Measurements from ENCODE around the gene AHCYL2.
"Not testable (repeated sequence)": the region's sequence is repeated elsewhere in the genome, so short reads cannot be mapped to it uniquely, and the experiment has no call there.

Gene AHCYL2

GRCh38 chr7:129434675-129435318, 210.0 kb downstream of the AHCYL2 start:
- Mint-ChIP-seq H3K27ac (peak overlapping the region in 1 of 2 donors; percentile 26), H3K4me1 (ENCODE audit: low read depth in 2 of 2) (peaks cover 16% of the 10 kb centered on the region in 2 donors), H3K36me3 (ENCODE audit: insufficient read depth) (peaks cover 6% of the 10 kb centered on the region), H3K4me3 (peak overlapping the region; percentile 94 to 96), H3K27me3 (peaks cover 19 to 37% of the 10 kb centered on the region in 2 donors), H3K9me3 (no peaks in the 10 kb centered on the region)
- no peak for DNase-seq
- no peak for ATAC-seq (replicated peaks)

- no peak overlapping the region for H3K27ac Mint-ChIP-seq
- no peak for ATAC-seq (replicated peaks)
Measured at GRCh38 chr7:129435414-129435829, 210.6 kb downstream of the AHCYL2 start.

GRCh38 chr7:129436335-129436923, 211.6 kb downstream of the AHCYL2 start:
- no peaks in the 10 kb centered on the region for H3K9me3 Mint-ChIP-seq
- H3K4me3 Mint-ChIP-seq, result no peak overlapping the region
- ATAC-seq (replicated peaks) (no peak), DNase-seq (no peak)
- H3K27ac Mint-ChIP-seq, result no peak overlapping the region
- H3K27me3 Mint-ChIP-seq, result peaks cover 19 to 37% of the 10 kb centered on the region in 2 donors
- H3K36me3 Mint-ChIP-seq (ENCODE audit: insufficient read depth), result peaks cover 6% of the 10 kb centered on the region
- peaks cover 16% of the 10 kb centered on the region in 2 donors for H3K4me1 Mint-ChIP-seq (ENCODE audit: low read depth in 2 of 2)

More at GRCh38 chr7:129435414-129435829, 210.6 kb downstream of the AHCYL2 start:
- peak overlapping the region; percentile 94 to 96 for H3K4me3 Mint-ChIP-seq
- no peak for DNase-seq
- peaks cover 16% of the 10 kb centered on the region in 2 donors for H3K4me1 Mint-ChIP-seq (ENCODE audit: low read depth in 2 of 2)
- peaks cover 19 to 37% of the 10 kb centered on the region in 2 donors for H3K27me3 Mint-ChIP-seq
- peaks cover 6% of the 10 kb centered on the region for H3K36me3 Mint-ChIP-seq (ENCODE audit: insufficient read depth)
- no peaks in the 10 kb centered on the region for H3K9me3 Mint-ChIP-seq

- H3K9me3 Mint-ChIP-seq, result no peaks in the 10 kb centered on the region
- peaks cover 19 to 37% of the 10 kb centered on the region in 2 donors for H3K27me3 Mint-ChIP-seq
- peaks cover 6% of the 10 kb centered on the region for H3K36me3 Mint-ChIP-seq (ENCODE audit: insufficient read depth)
- H3K4me1 Mint-ChIP-seq (ENCODE audit: low read depth in 2 of 2), result peaks cover 16% of the 10 kb centered on the region in 2 donors
- H3K27ac Mint-ChIP-seq, result no peak overlapping the region
- H3K4me3 Mint-ChIP-seq, result no peak overlapping the region
- DNase-seq (no peak), ATAC-seq (replicated peaks) (no peak)
Measured at GRCh38 chr7:129437190-129437589, 212.4 kb downstream of the AHCYL2 start.

GRCh38 chr7:129438281-129438838, 213.5 kb downstream of the AHCYL2 start:
- H3K4me1 Mint-ChIP-seq (ENCODE audit: low read depth in 2 of 2), result peaks cover 14 to 15% of the 10 kb centered on the region in 2 donors
- peaks cover 6% of the 10 kb centered on the region for H3K36me3 Mint-ChIP-seq (ENCODE audit: insufficient read depth)
- H3K27ac Mint-ChIP-seq, result no peak overlapping the region
- ATAC-seq (replicated peaks) (no peak), DNase-seq (no peak)
- H3K9me3 Mint-ChIP-seq, result no peaks in the 10 kb centered on the region
- peaks cover 9 to 25% of the 10 kb centered on the region in 2 donors for H3K27me3 Mint-ChIP-seq
- H3K4me3 Mint-ChIP-seq, result no peak overlapping the region

DNA sequence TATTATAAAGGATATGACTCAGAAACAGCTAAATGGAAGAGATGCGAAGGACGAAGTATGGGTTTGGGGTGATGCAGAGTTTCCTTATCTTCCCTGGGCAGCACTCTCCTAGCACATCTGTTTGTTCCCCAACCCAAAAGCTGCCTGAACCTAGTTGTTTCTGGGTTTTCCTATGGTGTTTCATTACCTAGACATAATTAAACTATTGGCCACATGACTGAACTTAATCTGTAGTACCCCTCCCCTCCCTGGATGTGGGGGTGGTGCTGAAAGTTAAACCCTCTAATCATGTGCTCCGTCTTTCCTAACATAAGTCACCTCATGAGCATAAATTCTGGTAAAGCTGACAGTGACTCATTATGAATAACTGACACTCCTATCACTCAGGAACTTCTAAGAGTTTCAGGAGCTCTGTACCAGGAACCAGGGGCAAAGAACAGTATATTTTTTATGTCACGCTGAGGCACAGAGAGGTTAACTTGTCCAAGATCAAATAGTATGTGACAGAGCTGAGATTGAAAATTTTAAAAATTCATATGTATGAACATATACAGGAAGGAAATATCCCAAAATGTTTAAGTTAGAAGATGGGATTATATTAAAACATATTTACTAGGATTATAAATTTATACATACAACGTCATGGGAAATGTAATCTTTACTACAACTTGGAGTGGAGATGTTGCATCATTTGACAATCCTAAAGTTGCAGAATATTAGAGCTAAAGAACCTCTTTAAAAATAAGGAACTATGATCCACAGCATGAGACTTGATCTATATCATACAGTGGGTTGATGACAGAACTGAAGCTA, 214.2 kb downstream of the AHCYL2 start:
- Mint-ChIP-seq H3K27me3 (peaks cover 7 to 23% of the 10 kb centered on the region in 2 donors), H3K9me3 (no peaks in the 10 kb centered on the region), H3K4me3 (no peak overlapping the region), H3K27ac (no peak overlapping the region), H3K36me3 (ENCODE audit: insufficient read depth) (peaks cover 4% of the 10 kb centered on the region), H3K4me1 (ENCODE audit: low read depth in 2 of 2) (peaks cover 7 to 8% of the 10 kb centered on the region in 2 donors)
- no peak for DNase-seq
- ATAC-seq (replicated peaks), result no peak

DNA sequence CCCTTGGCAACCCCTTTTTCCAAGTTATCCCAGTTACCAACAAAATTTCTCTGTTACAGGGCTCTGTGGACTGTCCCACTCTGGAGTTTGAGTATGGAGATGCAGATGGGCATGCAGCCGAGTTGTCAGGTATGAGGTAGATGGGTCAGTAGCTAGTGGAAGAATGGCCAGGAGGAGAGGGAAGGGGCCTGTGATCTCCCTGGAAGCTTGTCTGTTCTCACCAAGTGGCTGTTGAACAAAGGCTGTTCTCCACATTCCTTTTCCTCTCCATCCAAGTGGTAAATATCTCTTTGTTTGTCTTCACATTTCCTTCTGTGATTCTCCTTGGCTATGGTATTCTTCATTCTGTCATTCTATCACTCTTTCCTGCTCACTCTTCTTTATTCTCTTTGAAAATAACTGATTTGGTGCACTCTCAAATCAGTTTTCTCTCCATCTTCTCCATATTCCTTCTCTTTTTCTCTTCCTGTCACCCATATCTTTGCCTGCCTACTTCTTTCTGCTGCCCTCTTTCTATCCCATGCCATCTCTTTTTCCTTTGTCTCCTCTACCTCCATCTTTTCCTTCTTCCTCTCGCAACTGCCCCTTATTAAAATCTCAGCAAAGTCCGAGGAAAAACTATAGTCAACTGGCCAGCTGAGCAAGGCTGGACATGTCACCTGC, 215.3 kb downstream of the AHCYL2 start:
- Mint-ChIP-seq H3K27ac (no peak overlapping the region), H3K4me3 (no peak overlapping the region), H3K36me3 (ENCODE audit: insufficient read depth) (no peaks in the 10 kb centered on the region), H3K4me1 (ENCODE audit: low read depth in 2 of 2) (peaks cover 3% of the 10 kb centered on the region in 2 donors), H3K27me3 (peaks cover 3 to 17% of the 10 kb centered on the region in 2 donors), H3K9me3 (no peaks in the 10 kb centered on the region)
- DNase-seq, result no peak
- no peak for ATAC-seq (replicated peaks)

- Mint-ChIP-seq H3K4me3 (no peak overlapping the region), H3K36me3 (ENCODE audit: insufficient read depth) (no peaks in the 10 kb centered on the region), H3K27ac (no peak overlapping the region), H3K9me3 (no peaks in the 10 kb centered on the region), H3K4me1 (ENCODE audit: low read depth in 2 of 2) (no peaks in the 10 kb centered on the region), H3K27me3 (no peaks in the 10 kb centered on the region)
- no peak for ATAC-seq (replicated peaks)
- no peak for DNase-seq
Measured at GRCh38 chr7:129443612-129444011, 218.8 kb downstream of the AHCYL2 start.

GRCh38 chr7:129444776-129445175, 219.9 kb downstream of the AHCYL2 start:
- H3K4me3 Mint-ChIP-seq; H3K36me3 Mint-ChIP-seq (ENCODE audit: insufficient read depth); H3K4me1 Mint-ChIP-seq (ENCODE audit: low read depth in 2 of 2); H3K9me3 Mint-ChIP-seq; DNase-seq; H3K27ac Mint-ChIP-seq; ATAC-seq (replicated peaks); H3K27me3 Mint-ChIP-seq: not testable (repeated sequence)

DNA sequence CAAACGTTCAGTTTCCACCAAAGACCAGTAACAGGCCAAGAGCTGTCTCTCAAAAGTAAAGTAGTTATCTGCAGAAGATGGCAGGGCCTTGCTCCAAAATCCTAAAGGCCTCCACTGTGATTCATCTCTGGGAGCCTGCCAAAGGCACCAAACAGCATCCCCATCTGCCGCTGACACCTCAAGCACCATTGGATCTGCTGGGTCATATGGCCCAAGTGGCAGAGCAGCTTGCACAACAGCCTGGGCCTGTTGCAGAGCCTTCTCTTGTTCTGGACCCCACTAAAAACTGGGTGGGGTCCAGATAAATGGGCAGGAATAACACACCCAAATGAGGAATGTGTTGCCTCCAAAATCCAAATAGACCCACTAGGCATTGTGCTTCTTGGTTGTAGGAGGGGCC, 222.1 kb downstream of the AHCYL2 start:
- not testable (repeated sequence) for H3K27me3 Mint-ChIP-seq; H3K4me3 Mint-ChIP-seq; H3K36me3 Mint-ChIP-seq (ENCODE audit: insufficient read depth); DNase-seq; H3K4me1 Mint-ChIP-seq (ENCODE audit: low read depth in 2 of 2); H3K9me3 Mint-ChIP-seq; H3K27ac Mint-ChIP-seq; ATAC-seq (replicated peaks)

DNA sequence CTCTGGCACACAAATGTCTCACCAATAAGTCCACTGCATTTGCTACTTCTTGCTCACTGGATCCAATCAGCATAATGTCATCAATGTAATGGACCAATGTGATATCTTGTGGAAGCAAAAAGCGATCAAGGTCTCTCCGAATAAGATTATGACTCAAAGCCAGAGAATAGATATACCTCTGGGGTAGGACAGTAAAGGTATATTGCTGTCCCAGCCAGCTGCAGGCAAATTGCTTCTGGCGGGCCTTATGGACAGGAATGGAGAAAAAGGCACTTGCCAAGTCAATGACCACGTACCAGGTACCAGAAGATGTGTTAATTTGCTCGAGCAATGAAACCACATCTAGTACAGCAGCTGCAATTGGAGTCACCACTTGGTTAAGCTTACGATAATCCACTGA, 222.6 kb downstream of the AHCYL2 start:
- DNase-seq; H3K27me3 Mint-ChIP-seq; H3K9me3 Mint-ChIP-seq; H3K27ac Mint-ChIP-seq; ATAC-seq (replicated peaks); H3K36me3 Mint-ChIP-seq (ENCODE audit: insufficient read depth); H3K4me3 Mint-ChIP-seq; H3K4me1 Mint-ChIP-seq (ENCODE audit: low read depth in 2 of 2): not testable (repeated sequence)

DNA sequence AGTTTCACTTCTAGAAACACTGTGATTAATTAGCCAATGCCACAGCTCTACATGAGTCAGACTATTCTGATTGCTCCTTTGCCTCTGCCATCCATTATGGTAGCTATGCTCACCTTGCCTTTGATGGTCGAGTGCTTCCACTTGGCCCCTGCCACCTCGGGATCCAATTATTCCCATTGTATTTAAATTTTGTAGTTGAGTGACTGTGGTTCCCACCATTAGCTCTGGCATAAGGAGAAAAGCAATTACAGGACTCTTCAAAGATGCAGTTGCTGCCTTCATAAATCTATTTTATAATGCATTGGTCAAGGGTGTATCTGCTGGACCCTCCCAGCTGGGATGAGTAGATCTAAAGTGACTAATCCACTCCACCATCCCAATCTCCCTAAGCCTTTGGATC, 223.8 kb downstream of the AHCYL2 start:
- H3K27me3 Mint-ChIP-seq; H3K27ac Mint-ChIP-seq; H3K4me3 Mint-ChIP-seq; ATAC-seq (replicated peaks); H3K4me1 Mint-ChIP-seq (ENCODE audit: low read depth in 2 of 2); DNase-seq; H3K36me3 Mint-ChIP-seq (ENCODE audit: insufficient read depth); H3K9me3 Mint-ChIP-seq: not testable (repeated sequence)

- DNase-seq (no peak), ATAC-seq (replicated peaks) (no peak)
- H3K36me3 Mint-ChIP-seq (ENCODE audit: insufficient read depth), result no peaks in the 10 kb centered on the region
- no peaks in the 10 kb centered on the region for H3K4me1 Mint-ChIP-seq (ENCODE audit: low read depth in 2 of 2)
- H3K9me3 Mint-ChIP-seq, result peaks cover 0 to 3% of the 10 kb centered on the region in 2 donors
- H3K4me3 Mint-ChIP-seq, result no peak overlapping the region
- no peaks in the 10 kb centered on the region for H3K27me3 Mint-ChIP-seq
- H3K27ac Mint-ChIP-seq, result no peak overlapping the region
Measured at GRCh38 chr7:129450295-129450694, 225.5 kb downstream of the AHCYL2 start.
